PFSK-1 (cell line): ENCODE measurements around the gene PNKD.

Source experiments
- POLR2AphosphoS5 ChIP-seq: IDR thresholded peaks from 2 replicates; pipeline ENCODE4 v1.6.1; 2012; ENCODE audit warnings: low read depth, mild to moderate bottlenecking, control low read depth, low read length, moderate library complexity
- REST ChIP-seq, 2 experiments: IDR thresholded peaks; 2 replicates each; pipeline versions ENCODE4 v1.6.1 to v1.8.0; 2011 to 2012; ENCODE audit warnings: low read depth in 2 of 2, low read length in 2 of 2, control low read depth in 1 of 2, inconsistent platforms in 1 of 2, mild to moderate bottlenecking in 1 of 2, moderate library complexity in 1 of 2; ENCODE audit not compliant: insufficient read depth in 1 of 2
- SIN3A ChIP-seq: IDR thresholded peaks from 2 replicates; pipeline ENCODE4 v1.6.1; 2012; ENCODE audit warnings: mild to moderate bottlenecking, low read length, moderate library complexity, borderline replicate concordance; ENCODE audit not compliant: insufficient read depth
- TAF1 ChIP-seq: IDR thresholded peaks from 2 replicates; pipeline ENCODE4 v1.6.1; 2012; ENCODE audit warnings: low read length, control low read depth, borderline replicate concordance; ENCODE audit not compliant: insufficient read depth

DNA sequence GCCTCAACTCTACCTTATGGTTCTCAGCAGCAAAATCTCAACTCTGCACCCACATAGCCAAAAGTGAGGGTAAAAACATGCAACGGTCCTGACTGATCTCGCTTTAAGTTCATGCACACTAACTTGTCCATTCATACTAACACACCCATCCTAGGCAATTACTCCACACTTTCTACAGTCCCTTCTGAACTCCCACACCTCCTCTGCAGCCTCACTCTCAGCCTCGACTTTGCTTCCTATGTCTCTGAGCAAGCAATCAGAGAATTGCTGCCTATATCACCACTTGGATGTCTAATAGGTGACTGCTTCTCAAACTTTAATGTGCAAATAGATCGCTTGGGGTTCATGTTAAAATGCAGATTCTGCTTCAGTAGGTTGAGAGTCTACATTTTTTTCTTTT, 29.8 kb downstream of the PNKD start:
- no peak for TF ChIP-seq REST (IDR thresholded peaks at IDR 0.05; ENCODE audit: insufficient read depth in 1 of 2, low read depth in 2 of 2, low read length in 2 of 2)
- no peak for TF ChIP-seq POLR2AphosphoS5
- no peak for TF ChIP-seq SIN3A
- TF ChIP-seq TAF1 = no peak
